Activated CD8-positive, alpha-beta T cell treated with anti-CD3 and anti-CD28 coated beads for 36 hours (primary cell): ENCODE data around the gene HCFC1. TPM values are rescaled to one million over a fixed set of nuclear protein-coding genes. Genes with fewer than 3 reads are reported as not detected.

ENCODE experiments used
- ATAC-seq: fragments of 200-7000 bp; cut with Tn5 transposase; one replicate; pipeline ENCODE4 v1.10.0; 2021; ENCODE audit warnings: mild to moderate bottlenecking, moderate library complexity
- CTCF ChIA-PET: fragments of 350-600 bp; sonication (Branson Sonifier 250); formaldehyde crosslinking; loops from one replicate; lab custom pipeline; 2021; ENCODE audit warnings: antibody characterized with exemption; lab: Charles Lee
- POLR2A ChIA-PET: fragments of 350-600 bp; sonication (Branson Sonifier 250); formaldehyde crosslinking; loops from one replicate; lab custom pipeline; 2021; ENCODE audit warnings: antibody characterized with exemption; lab: Charles Lee
- DNase-seq: peaks from one replicate; pipeline ENCODE4 v3.0.0-alpha.2; 2020
- H3K27ac Mint-ChIP-seq: one replicate; pipeline ENCODE4 v1.8.0; 2021; ENCODE audit warnings: mild to moderate bottlenecking, mixed read lengths
- H3K27me3 Mint-ChIP-seq: one replicate; pipeline ENCODE4 v1.8.0; 2021; ENCODE audit warnings: mixed read lengths
- H3K36me3 Mint-ChIP-seq: one replicate; pipeline ENCODE4 v1.8.0; 2021; ENCODE audit warnings: low read depth, mixed read lengths
- H3K4me1 Mint-ChIP-seq: one replicate; pipeline ENCODE4 v1.8.0; 2021; ENCODE audit warnings: low read depth, mixed read lengths
- H3K4me3 Mint-ChIP-seq: one replicate; pipeline ENCODE4 v1.8.0; 2021; ENCODE audit warnings: mild to moderate bottlenecking, moderate library complexity, mixed read lengths
- H3K9me3 Mint-ChIP-seq: one replicate; pipeline ENCODE4 v1.8.0; 2021; ENCODE audit warnings: mixed read lengths
- CTCF ChIP-seq: fragments of 200-600 bp; IDR thresholded peaks from one replicate; pipeline ENCODE4 v1.8.0; 2022; ENCODE audit warnings: antibody characterized with exemption, mild to moderate bottlenecking
- intact Hi-C: fragments of 100-400 bp; cut with micrococcal nuclease; formaldehyde crosslinking; loops from one replicate; pipeline ENCODE4 v1.10.0; 2022
- total RNA-seq, 2 experiments: library from RNA; stranded (reverse); gene quantifications; one replicate each; pipeline ENCODE4 v1.2.3, GENCODE V29; 2021

Gene HCFC1
- total RNA-seq, 2 experiments from 2014 or later = 115 to 116 TPM

GRCh38 chrX:153960077-153960476 is 11.5 kb downstream of the HCFC1 start:
- POLR2A ChIA-PET = interaction anchor here (3.1 kb wide), 1 partner anchor 10 kb away, joined by 14 read pairs; no protein-coding TSS in a partner anchor
- no peak for DNase-seq
- no peak for ATAC-seq
- no peaks in the 10 kb centered on the region for H3K27me3 Mint-ChIP-seq
- no peaks in the 10 kb centered on the region for H3K4me1 Mint-ChIP-seq
- H3K4me3 Mint-ChIP-seq = no peak overlapping the region
- TF ChIP-seq CTCF = no peak
- intact Hi-C loops = no loop called here
- H3K36me3 Mint-ChIP-seq = peaks cover 25% of the 10 kb centered on the region
- CTCF ChIA-PET = interaction anchor here (1.3 kb wide), 1 partner anchor 13 kb away, joined by 3 read pairs; no protein-coding TSS in a partner anchor
- no peak overlapping the region for H3K27ac Mint-ChIP-seq
- no peaks in the 10 kb centered on the region for H3K9me3 Mint-ChIP-seq

DNA sequence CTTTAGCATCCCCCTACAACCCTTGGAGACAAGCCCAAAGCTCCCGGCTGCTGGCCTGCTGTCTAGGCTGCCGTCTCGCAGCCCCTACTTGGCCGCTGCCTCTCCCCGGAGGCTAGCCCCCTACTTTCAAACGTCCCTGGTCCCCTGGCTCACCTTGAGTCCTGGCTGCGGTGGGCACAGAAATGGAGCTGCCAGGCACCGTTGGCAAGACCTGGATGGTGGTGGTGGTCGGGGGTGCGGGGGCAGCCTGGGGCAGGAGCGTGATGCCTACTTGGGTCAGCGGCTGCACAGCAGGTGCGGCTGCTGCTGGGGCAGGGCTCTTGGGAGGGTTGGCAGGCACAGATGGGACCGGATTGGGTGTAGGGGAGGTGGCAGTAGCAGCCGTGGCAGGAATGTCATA is 12.0 kb downstream of the HCFC1 start:
- intact Hi-C loops = no loop called here
- H3K36me3 Mint-ChIP-seq = peaks cover 27% of the 10 kb centered on the region

DNA sequence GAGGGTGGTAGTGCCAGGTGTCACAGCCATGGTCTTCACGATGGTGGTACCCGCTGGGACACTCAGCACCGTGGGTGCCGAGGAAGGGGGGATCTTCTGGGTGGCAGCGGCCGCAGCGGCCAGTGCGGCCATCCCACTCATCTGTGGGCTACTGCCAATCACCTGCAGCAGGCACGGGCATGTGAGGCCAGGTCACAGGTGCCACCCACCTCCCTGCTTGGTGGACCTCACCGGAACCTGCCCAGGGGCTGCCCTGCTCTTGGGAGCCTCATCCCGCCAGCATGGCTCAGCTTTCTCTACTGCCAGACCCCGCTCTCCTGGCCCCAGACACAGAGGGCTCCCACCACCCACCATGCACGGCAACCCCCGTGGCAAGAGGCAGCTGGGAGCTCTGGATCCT is 13.0 kb downstream of the HCFC1 start:
- peaks cover 2% of the 10 kb centered on the region for H3K4me1 Mint-ChIP-seq
- ChIA-PET CTCF (interaction anchor here (1.1 to 1.3 kb wide), 2 partner anchors 10 to 11 kb away, joined by 3 read pairs; no protein-coding TSS in a partner anchor), POLR2A (interaction anchor here (1.3 to 3.1 kb wide), 3 partner anchors 9 to 11 kb away, joined by 5 to 14 read pairs (median 10); no protein-coding TSS in a partner anchor)
- ATAC-seq (no peak), DNase-seq (no peak)
- H3K27ac Mint-ChIP-seq = no peak overlapping the region
- peaks cover 33% of the 10 kb centered on the region for H3K36me3 Mint-ChIP-seq
- TF ChIP-seq CTCF = no peak
- H3K9me3 Mint-ChIP-seq = no peaks in the 10 kb centered on the region
- H3K4me3 Mint-ChIP-seq = no peak overlapping the region
- H3K27me3 Mint-ChIP-seq = no peaks in the 10 kb centered on the region
- intact Hi-C loops = no loop called here

More for the DNA sequence above, 12.0 kb downstream of the HCFC1 start:
- Mint-ChIP-seq H3K9me3 (no peaks in the 10 kb centered on the region), H3K4me1 (no peaks in the 10 kb centered on the region), H3K27ac (no peak overlapping the region), H3K4me3 (no peak overlapping the region), H3K27me3 (no peaks in the 10 kb centered on the region)
- POLR2A ChIA-PET = interaction anchor here (3.1 kb wide), 1 partner anchor 10 kb away, joined by 14 read pairs; no protein-coding TSS in a partner anchor
- no peak for ATAC-seq
- no peak for TF ChIP-seq CTCF
- CTCF ChIA-PET = interaction anchor here (1.3 kb wide), 1 partner anchor 12 kb away, joined by 3 read pairs; no protein-coding TSS in a partner anchor
- no peak for DNase-seq

DNA sequence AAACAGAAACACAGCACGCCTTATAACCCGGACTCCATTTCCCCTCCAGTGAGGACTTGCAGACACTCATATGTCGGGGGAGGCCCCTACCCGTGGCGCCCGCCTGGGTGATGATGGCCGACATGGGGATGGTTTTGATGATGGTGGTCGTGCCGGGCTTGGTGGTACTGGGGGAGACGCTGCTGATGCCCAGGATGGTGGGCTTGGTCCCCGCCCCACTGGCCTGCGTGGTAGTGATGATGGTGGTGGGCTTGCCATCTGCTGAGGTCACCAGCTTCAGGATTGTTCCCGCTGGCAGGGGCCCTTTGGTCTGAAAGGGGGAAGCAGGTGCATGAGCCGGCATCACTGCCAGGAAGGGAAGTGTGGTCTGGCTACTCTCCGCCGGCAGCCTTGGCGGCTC is 14.4 kb downstream of the HCFC1 start:
- DNase-seq (no peak), ATAC-seq (no peak)
- no peaks in the 10 kb centered on the region for H3K9me3 Mint-ChIP-seq
- no peaks in the 10 kb centered on the region for H3K27me3 Mint-ChIP-seq
- H3K4me1 Mint-ChIP-seq = peaks cover 7% of the 10 kb centered on the region
- ChIA-PET CTCF (no interaction called here), POLR2A (interaction anchor here (1.6 kb wide), 1 partner anchor 10 kb away, joined by 10 read pairs; no protein-coding TSS in a partner anchor)
- no peak overlapping the region for H3K27ac Mint-ChIP-seq
- intact Hi-C loops = no loop called here
- no peak for TF ChIP-seq CTCF
- H3K36me3 Mint-ChIP-seq = peaks cover 37% of the 10 kb centered on the region
- no peak overlapping the region for H3K4me3 Mint-ChIP-seq

DNA sequence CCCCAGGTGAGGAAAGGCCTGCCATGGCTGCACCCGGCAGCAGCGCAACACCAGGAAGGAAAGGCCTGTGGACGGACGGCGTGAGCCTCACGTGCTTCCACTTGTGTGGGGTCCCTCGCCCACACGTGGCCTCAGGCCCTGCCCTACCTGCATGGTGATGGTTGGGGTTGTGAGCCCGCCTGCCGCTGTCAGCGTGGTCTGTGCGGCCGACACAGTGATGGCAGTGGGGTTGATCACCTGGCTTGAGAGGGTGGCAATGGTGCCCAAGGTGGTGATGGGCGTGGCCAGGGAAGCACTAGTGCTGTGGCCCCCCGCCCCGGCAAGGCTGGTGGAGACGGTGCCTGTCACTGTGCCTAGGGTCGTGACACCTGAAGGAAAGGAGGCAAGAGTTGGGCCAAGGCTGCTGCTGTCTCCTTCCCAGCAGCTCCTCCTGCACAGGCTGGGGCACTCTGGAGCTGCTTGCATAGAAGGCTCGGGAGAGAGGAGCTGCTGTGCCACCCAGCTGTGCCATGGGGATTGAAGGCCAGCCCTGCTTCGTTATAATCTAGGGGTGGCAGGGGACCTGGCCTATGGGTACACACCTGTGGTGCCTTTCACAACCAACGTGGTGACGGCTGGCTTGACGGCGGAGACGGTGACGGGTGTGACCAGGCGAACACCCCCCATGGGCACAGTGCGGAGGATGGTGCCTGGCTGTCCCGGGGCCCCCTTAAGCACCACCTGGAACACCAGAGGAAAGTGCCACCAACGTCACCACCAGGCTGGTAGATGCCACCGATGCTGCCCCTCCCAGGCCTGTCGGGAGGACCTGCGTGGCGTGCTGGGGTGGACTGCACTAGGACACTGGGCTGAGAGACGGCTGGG is 15.3 kb downstream of the HCFC1 start:
- H3K4me1 Mint-ChIP-seq = peaks cover 10% of the 10 kb centered on the region
- TF ChIP-seq CTCF = no peak
- CTCF ChIA-PET = no interaction called here
- H3K27me3 Mint-ChIP-seq = no peaks in the 10 kb centered on the region
- DNase-seq (no peak), ATAC-seq (no peak)
- H3K36me3 Mint-ChIP-seq = peaks cover 37% of the 10 kb centered on the region
- peak overlapping the region; percentile 52 for H3K27ac Mint-ChIP-seq
- H3K9me3 Mint-ChIP-seq = no peaks in the 10 kb centered on the region
- no peak overlapping the region for H3K4me3 Mint-ChIP-seq
- intact Hi-C loops = no loop called here
- POLR2A ChIA-PET = interaction anchor here (0.7 kb wide), 1 partner anchor 10 kb away, joined by 3 read pairs; no protein-coding TSS in a partner anchor
